HCT116 (cell line): ENCODE data around the gene CREBBP.

Experiments
- TF ChIP-seq, protein P1 (sequence below), 3 experiments: fragments of 200-600 bp in 1 of 3; sonication (generic) in 1 of 3; IDR thresholded peaks in 2 of 3; conservative IDR thresholded peaks in 1 of 3; 2 replicates each; pipeline ENCODE4 v1.5.1; 2012 to 2017; ENCODE audit warnings: low read depth in 2 of 3, low read length in 2 of 3, antibody characterized with exemption in 1 of 3, borderline replicate concordance in 1 of 3, control low read depth in 1 of 3, mild to moderate bottlenecking in 1 of 3, mixed read lengths in 1 of 3, mixed run types in 1 of 3, moderate library complexity in 1 of 3; ENCODE audit not compliant: insufficient read depth in 1 of 3
- TF ChIP-seq, protein P2 (sequence below): IDR thresholded peaks from 2 replicates; pipeline ENCODE4 v1.6.1; 2012

DNA sequence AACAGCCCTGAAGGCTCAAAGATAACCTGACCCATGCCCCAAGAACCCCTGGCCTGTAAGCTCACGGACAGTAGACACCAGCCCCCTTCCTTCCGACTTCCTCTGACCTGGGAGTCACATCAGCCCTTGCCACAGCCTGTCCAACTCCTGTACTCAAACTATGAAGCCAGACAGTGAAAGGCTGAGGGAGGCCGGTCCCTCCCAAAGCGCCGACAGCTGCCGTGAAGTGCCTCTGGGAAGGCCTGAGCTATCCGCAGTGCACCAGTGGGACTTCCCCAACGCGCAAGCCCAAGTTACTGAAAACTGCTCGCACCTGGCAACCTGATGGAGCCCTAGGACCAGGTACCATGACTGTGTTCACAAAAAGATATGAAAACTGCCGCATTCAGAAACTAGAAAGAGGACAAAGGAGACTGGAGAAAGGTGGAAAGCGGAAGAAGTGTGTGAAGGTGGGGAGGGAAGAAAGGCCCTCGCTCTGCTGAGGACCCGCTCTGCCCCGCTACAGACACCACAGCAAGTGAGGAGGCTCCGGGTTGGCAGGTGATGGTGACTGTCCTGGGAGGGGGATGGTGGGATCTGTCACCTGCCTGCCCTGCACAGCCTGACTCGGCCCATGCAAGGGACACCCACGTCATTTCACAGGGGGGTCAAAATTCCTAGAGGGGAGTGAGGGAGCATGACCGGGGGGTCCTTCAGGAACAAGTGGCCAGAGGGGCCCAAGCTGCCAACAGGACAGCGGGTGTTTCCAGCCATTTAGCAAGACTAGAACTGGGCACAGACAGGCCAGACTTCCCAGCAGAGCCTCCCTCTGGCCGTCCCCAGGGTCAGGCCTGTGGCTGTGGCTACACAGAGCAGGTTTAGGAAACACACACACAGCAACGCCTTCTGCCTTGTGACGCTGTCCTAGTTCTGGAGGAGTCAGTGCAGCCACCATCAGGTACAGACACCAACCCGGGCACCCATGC is 150.1 kb downstream of the CREBBP start:
- TF ChIP-seq, protein P1, sequence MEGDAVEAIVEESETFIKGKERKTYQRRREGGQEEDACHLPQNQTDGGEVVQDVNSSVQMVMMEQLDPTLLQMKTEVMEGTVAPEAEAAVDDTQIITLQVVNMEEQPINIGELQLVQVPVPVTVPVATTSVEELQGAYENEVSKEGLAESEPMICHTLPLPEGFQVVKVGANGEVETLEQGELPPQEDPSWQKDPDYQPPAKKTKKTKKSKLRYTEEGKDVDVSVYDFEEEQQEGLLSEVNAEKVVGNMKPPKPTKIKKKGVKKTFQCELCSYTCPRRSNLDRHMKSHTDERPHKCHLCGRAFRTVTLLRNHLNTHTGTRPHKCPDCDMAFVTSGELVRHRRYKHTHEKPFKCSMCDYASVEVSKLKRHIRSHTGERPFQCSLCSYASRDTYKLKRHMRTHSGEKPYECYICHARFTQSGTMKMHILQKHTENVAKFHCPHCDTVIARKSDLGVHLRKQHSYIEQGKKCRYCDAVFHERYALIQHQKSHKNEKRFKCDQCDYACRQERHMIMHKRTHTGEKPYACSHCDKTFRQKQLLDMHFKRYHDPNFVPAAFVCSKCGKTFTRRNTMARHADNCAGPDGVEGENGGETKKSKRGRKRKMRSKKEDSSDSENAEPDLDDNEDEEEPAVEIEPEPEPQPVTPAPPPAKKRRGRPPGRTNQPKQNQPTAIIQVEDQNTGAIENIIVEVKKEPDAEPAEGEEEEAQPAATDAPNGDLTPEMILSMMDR (IDR thresholded peaks at IDR 0.05 in 2 of 3, conservative IDR thresholded peaks at IDR 0.05 in 1 of 3; ENCODE audit: borderline replicate concordance in 1 of 3, insufficient read depth in 1 of 3, low read depth in 2 of 3, low read length in 2 of 3), result no peak
- TF ChIP-seq, protein P2, sequence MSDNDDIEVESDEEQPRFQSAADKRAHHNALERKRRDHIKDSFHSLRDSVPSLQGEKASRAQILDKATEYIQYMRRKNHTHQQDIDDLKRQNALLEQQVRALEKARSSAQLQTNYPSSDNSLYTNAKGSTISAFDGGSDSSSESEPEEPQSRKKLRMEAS, result no peak
